ENCODE data around the gene CCM2L.

Gene CCM2L

GRCh38 chr20:32010101-32010500, at the start of gene CCM2L:
CCM2L (plus strand) TSS chr20:32010438; CDS start chr20:32010455, 17 bp downstream.
- no peak for DNase-seq

- DNase-seq: no peak
Observed at GRCh38 chr20:31962761-31963160, 47.5 kb upstream of the CCM2L start.

GRCh38 chr20:31963889-31964288, 46.3 kb upstream of the CCM2L start:
- no peak for DNase-seq

GRCh38 chr20:31966991-31967655, 43.1 kb upstream of the CCM2L start:
- DNase-seq: no peak

- DNase-seq: no peak
Observed at GRCh38 chr20:31967830-31968249, 42.4 kb upstream of the CCM2L start, which contains the start of gene XKR7. XKR7 (plus strand) TSS chr20:31968151; CDS start chr20:31968176, 25 bp downstream.

GRCh38 chr20:31968291-31969126, 41.7 kb upstream of the CCM2L start:
- DNase-seq: peak; percentile 80

GRCh38 chr20:31969991-31970390, 40.2 kb upstream of the CCM2L start:
- no peak for DNase-seq

- no peak for DNase-seq
Observed at GRCh38 chr20:31972471-31973021, 37.7 kb upstream of the CCM2L start.

GRCh38 chr20:31974296-31974695, 35.9 kb upstream of the CCM2L start:
- no peak for DNase-seq

GRCh38 chr20:31974951-31975487, 35.2 kb upstream of the CCM2L start:
- no peak for DNase-seq

- DNase-seq: no peak
Observed at GRCh38 chr20:31975874-31976273, 34.4 kb upstream of the CCM2L start.

- DNase-seq: no peak
Observed at GRCh38 chr20:31977080-31977479, 33.2 kb upstream of the CCM2L start.

- DNase-seq: no peak
Observed at GRCh38 chr20:31979713-31980426, 30.4 kb upstream of the CCM2L start.

GRCh38 chr20:31981784-31982183, 28.5 kb upstream of the CCM2L start:
- DNase-seq: no peak

- no peak for DNase-seq
Observed at GRCh38 chr20:31984981-31985471, 25.2 kb upstream of the CCM2L start.

- no peak for DNase-seq
Observed at GRCh38 chr20:31987744-31988143, 22.5 kb upstream of the CCM2L start.

GRCh38 chr20:31988430-31989015, 21.7 kb upstream of the CCM2L start:
- no peak for DNase-seq

- DNase-seq: no peak
Observed at GRCh38 chr20:31989030-31989645, 21.1 kb upstream of the CCM2L start.

GRCh38 chr20:31990641-31991338, 19.4 kb upstream of the CCM2L start:
- no peak for DNase-seq

GRCh38 chr20:31991339-31991705, 18.9 kb upstream of the CCM2L start:
- no peak for DNase-seq

- no peak for DNase-seq
Observed at GRCh38 chr20:31992086-31992485, 18.2 kb upstream of the CCM2L start.

All from CD4-positive, alpha-beta T cell treated with Interleukin-21 for 1 hour (primary cell).